ENCODE results near the gene DAD1. TPM values are rescaled to one million over a fixed set of nuclear protein-coding genes. Genes with fewer than 3 reads are reported as not detected.

The DAD1 gene
- total RNA-seq, 5 donors from 2014 or later (not counting 1 experiment from before 2014, with no cell fraction given) = 80.9 to 127 (median 113) TPM

- H3K27ac Mint-ChIP-seq = peak overlapping the region; percentile 99 to 100
- no peak for ATAC-seq (replicated peaks in 1 of 4)
- no peak for DNase-seq
- no peaks in the 10 kb centered on the region for H3K27me3 Mint-ChIP-seq
- H3K4me1 ChIP-seq (ENCODE audit: control insufficient read depth in 1 of 2, extremely low read depth in 1 of 2, insufficient read depth in 2 of 2, low read length in 2 of 2) = peaks cover 31 to 42% of the 10 kb centered on the region in 2 experiments
- no peaks in the 10 kb centered on the region for H3K27me3 ChIP-seq (replicated peaks in 1 of 2; ENCODE audit: control insufficient read depth in 2 of 2, extremely low read depth in 1 of 2, insufficient read depth in 2 of 2, low read length in 1 of 2)
- ChIA-PET CTCF (interaction anchor here in 1 of 2 donors (0.8 to 2.7 kb wide), 3 partner anchors 13 to 22 kb away, joined by 3 to 10 read pairs (median 3); no protein-coding TSS in a partner anchor), POLR2A (interaction anchor here (0.6 to 1.0 kb wide), 3 partner anchors 10 to 740 kb away, joined by 3 to 4 read pairs (median 3); no protein-coding TSS in a partner anchor)
- peak overlapping the region in 2 of 3 donors; percentile 34 to 93 for H3K4me3 Mint-ChIP-seq
- no peaks in the 10 kb centered on the region for H3K9me3 Mint-ChIP-seq
- WGBS (ENCODE audit: insufficient coverage) = 60% methylated on average over 1 of the region's 1 CpG
- H3K9me3 ChIP-seq = no peaks in the 10 kb centered on the region
- H3K27ac ChIP-seq (ENCODE audit: low read length) = peak overlapping the region; percentile 21
- peaks cover 23% of the 10 kb centered on the region for H3K36me3 Mint-ChIP-seq
- H3K4me3 ChIP-seq (ENCODE audit: control insufficient read depth in 1 of 2, extremely low read depth in 1 of 2, low read length in 1 of 2) = no peak overlapping the region
- H3K4me1 Mint-ChIP-seq = peaks cover 78 to 80% (median 79%) of the 10 kb centered on the region in 3 donors
- H3K36me3 ChIP-seq (ENCODE audit: control insufficient read depth in 2 of 2, extremely low read depth in 1 of 2, insufficient read depth in 1 of 2, low read length in 1 of 2) = peaks cover 0 to 9% of the 10 kb centered on the region in 2 donors
Measured at GRCh38 chr14:22583994-22584393, 5.0 kb downstream of the DAD1 start.

- no CpG with 5 or more reads among the region's 2 CpGs for WGBS (ENCODE audit: insufficient coverage)
- Mint-ChIP-seq H3K9me3 (no peaks in the 10 kb centered on the region), H3K36me3 (peaks cover 22% of the 10 kb centered on the region), H3K27ac (peak overlapping the region in 1 of 2 donors; percentile 77), H3K4me1 (peaks cover 77 to 81% (median 78%) of the 10 kb centered on the region in 3 donors), H3K27me3 (no peaks in the 10 kb centered on the region), H3K4me3 (no peak overlapping the region)
- DNase-seq (no peak), ATAC-seq (replicated peaks in 1 of 4) (no peak)
- POLR2A ChIA-PET = no interaction called here
- no peaks in the 10 kb centered on the region for H3K27me3 ChIP-seq (replicated peaks in 1 of 2; ENCODE audit: control insufficient read depth in 2 of 2, extremely low read depth in 1 of 2, insufficient read depth in 2 of 2, low read length in 1 of 2)
- CTCF ChIA-PET = interaction anchor here in 1 of 2 donors (1.6 kb wide), 1 partner anchor 10 kb away, joined by 4 read pairs; no protein-coding TSS in a partner anchor
- H3K27ac ChIP-seq (ENCODE audit: low read length) = no peak overlapping the region
- H3K4me1 ChIP-seq (ENCODE audit: control insufficient read depth in 1 of 2, extremely low read depth in 1 of 2, insufficient read depth in 2 of 2, low read length in 2 of 2) = peaks cover 11 to 30% of the 10 kb centered on the region in 2 experiments
- no peaks in the 10 kb centered on the region for H3K9me3 ChIP-seq
- H3K4me3 ChIP-seq (ENCODE audit: control insufficient read depth in 1 of 2, extremely low read depth in 1 of 2, low read length in 1 of 2) = no peak overlapping the region
- peaks cover 0 to 9% of the 10 kb centered on the region in 2 donors for H3K36me3 ChIP-seq (ENCODE audit: control insufficient read depth in 2 of 2, extremely low read depth in 1 of 2, insufficient read depth in 1 of 2, low read length in 1 of 2)
Measured at GRCh38 chr14:22580625-22581024, 8.4 kb downstream of the DAD1 start.

GRCh38 chr14:22579881-22580280, 9.1 kb downstream of the DAD1 start:
- Mint-ChIP-seq H3K4me3 (peak overlapping the region in 1 of 3 donors; percentile 34), H3K4me1 (peaks cover 69 to 74% (median 71%) of the 10 kb centered on the region in 3 donors)

GRCh38 chr14:22579236-22579635, 9.8 kb downstream of the DAD1 start:
- no peak for ATAC-seq (replicated peaks in 1 of 4)
- no peak for DNase-seq
- H3K27ac ChIP-seq (ENCODE audit: low read length) = no peak overlapping the region
- no peaks in the 10 kb centered on the region for H3K9me3 ChIP-seq
- ChIA-PET CTCF (interaction anchor here (0.6 to 1.3 kb wide), 3 partner anchors 10 to 1025 kb away, joined by 3 to 7 read pairs (median 7); no protein-coding TSS in a partner anchor), POLR2A (interaction anchor here in 1 of 2 donors (0.8 kb wide), 1 partner anchor 10 kb away, joined by 3 read pairs; no protein-coding TSS in a partner anchor)
- H3K4me3 ChIP-seq (ENCODE audit: control insufficient read depth in 1 of 2, extremely low read depth in 1 of 2, low read length in 1 of 2) = no peak overlapping the region
- H3K27me3 ChIP-seq (replicated peaks in 1 of 2; ENCODE audit: control insufficient read depth in 2 of 2, extremely low read depth in 1 of 2, insufficient read depth in 2 of 2, low read length in 1 of 2) = no peaks in the 10 kb centered on the region
- Mint-ChIP-seq H3K4me1 (peaks cover 63 to 71% (median 70%) of the 10 kb centered on the region in 3 donors), H3K27me3 (no peaks in the 10 kb centered on the region), H3K27ac (peak overlapping the region; percentile 79 to 86), H3K4me3 (peak overlapping the region in 1 of 3 donors; percentile 7), H3K9me3 (no peaks in the 10 kb centered on the region), H3K36me3 (peaks cover 25% of the 10 kb centered on the region)
- H3K4me1 ChIP-seq (ENCODE audit: control insufficient read depth in 1 of 2, extremely low read depth in 1 of 2, insufficient read depth in 2 of 2, low read length in 2 of 2) = peaks cover 8 to 28% of the 10 kb centered on the region in 2 experiments
- WGBS (ENCODE audit: insufficient coverage) = 100% methylated on average over 1 of the region's 2 CpGs
- H3K36me3 ChIP-seq (ENCODE audit: control insufficient read depth in 2 of 2, extremely low read depth in 1 of 2, insufficient read depth in 1 of 2, low read length in 1 of 2) = peaks cover 0 to 18% of the 10 kb centered on the region in 2 donors

More at GRCh38 chr14:22579881-22580280, 9.1 kb downstream of the DAD1 start:
- Histone ChIP-seq H3K36me3 (ENCODE audit: control insufficient read depth in 2 of 2, extremely low read depth in 1 of 2, insufficient read depth in 1 of 2, low read length in 1 of 2) (peaks cover 0 to 12% of the 10 kb centered on the region in 2 donors), H3K27me3 (replicated peaks in 1 of 2; ENCODE audit: control insufficient read depth in 2 of 2, extremely low read depth in 1 of 2, insufficient read depth in 2 of 2, low read length in 1 of 2) (no peaks in the 10 kb centered on the region), H3K4me3 (ENCODE audit: control insufficient read depth in 1 of 2, extremely low read depth in 1 of 2, low read length in 1 of 2) (no peak overlapping the region), H3K4me1 (ENCODE audit: control insufficient read depth in 1 of 2, extremely low read depth in 1 of 2, insufficient read depth in 2 of 2, low read length in 2 of 2) (peaks cover 11 to 29% of the 10 kb centered on the region in 2 experiments), H3K9me3 (no peaks in the 10 kb centered on the region), H3K27ac (ENCODE audit: low read length) (no peak overlapping the region)
- no peak for ATAC-seq (replicated peaks in 1 of 4)
- DNase-seq = no peak
- 100% methylated on average over 1 of the region's 3 CpGs for WGBS (ENCODE audit: insufficient coverage)
- POLR2A ChIA-PET = no interaction called here
- Mint-ChIP-seq H3K9me3 (no peaks in the 10 kb centered on the region), H3K36me3 (peaks cover 23% of the 10 kb centered on the region), H3K27ac (peak overlapping the region in 1 of 2 donors; percentile 28), H3K27me3 (no peaks in the 10 kb centered on the region)
- CTCF ChIA-PET = interaction anchor here in 1 of 2 donors (1.6 kb wide), 1 partner anchor 9 kb away, joined by 4 read pairs; no protein-coding TSS in a partner anchor

GRCh38 chr14:22577334-22577908, 11.6 kb downstream of the DAD1 start:
- Mint-ChIP-seq H3K36me3 (peaks cover 41% of the 10 kb centered on the region), H3K27me3 (no peaks in the 10 kb centered on the region), H3K4me3 (peak overlapping the region in 1 of 3 donors; percentile 46), H3K27ac (peak overlapping the region; percentile 1 to 9), H3K9me3 (no peaks in the 10 kb centered on the region), H3K4me1 (peaks cover 45 to 62% (median 60%) of the 10 kb centered on the region in 3 donors)
- peaks cover 3 to 14% of the 10 kb centered on the region in 2 experiments for H3K4me1 ChIP-seq (ENCODE audit: control insufficient read depth in 1 of 2, extremely low read depth in 1 of 2, insufficient read depth in 2 of 2, low read length in 2 of 2)
- POLR2A ChIA-PET = no interaction called here
- H3K36me3 ChIP-seq (ENCODE audit: control insufficient read depth in 2 of 2, extremely low read depth in 1 of 2, insufficient read depth in 1 of 2, low read length in 1 of 2) = peaks cover 3 to 34% of the 10 kb centered on the region in 2 donors
- DNase-seq (no peak), ATAC-seq (replicated peaks in 1 of 4) (no peak)
- CTCF ChIA-PET = no interaction called here
- H3K9me3 ChIP-seq = no peaks in the 10 kb centered on the region
- H3K27me3 ChIP-seq (replicated peaks in 1 of 2; ENCODE audit: control insufficient read depth in 2 of 2, extremely low read depth in 1 of 2, insufficient read depth in 2 of 2, low read length in 1 of 2) = no peaks in the 10 kb centered on the region
- H3K27ac ChIP-seq (ENCODE audit: low read length) = no peak overlapping the region
- H3K4me3 ChIP-seq (ENCODE audit: control insufficient read depth in 1 of 2, extremely low read depth in 1 of 2, low read length in 1 of 2) = no peak overlapping the region
- 93% methylated on average over 2 of the region's 6 CpGs for WGBS (ENCODE audit: insufficient coverage)

- ATAC-seq (replicated peaks in 1 of 4) = no peak
- POLR2A ChIA-PET = no interaction called here
- H3K4me3 Mint-ChIP-seq = no peak overlapping the region
Measured at GRCh38 chr14:22573804-22574203, 15.2 kb downstream of the DAD1 start.

More at GRCh38 chr14:22573804-22574203, 15.2 kb downstream of the DAD1 start:
- DNase-seq = no peak
- 88% methylated on average over 3 of the region's 3 CpGs for WGBS (ENCODE audit: insufficient coverage)
- Mint-ChIP-seq H3K4me1 (peaks cover 34 to 61% (median 60%) of the 10 kb centered on the region in 3 donors), H3K27me3 (no peaks in the 10 kb centered on the region), H3K36me3 (peaks cover 45% of the 10 kb centered on the region), H3K9me3 (no peaks in the 10 kb centered on the region), H3K27ac (no peak overlapping the region)
- no peaks in the 10 kb centered on the region for H3K27me3 ChIP-seq (replicated peaks in 1 of 2; ENCODE audit: control insufficient read depth in 2 of 2, extremely low read depth in 1 of 2, insufficient read depth in 2 of 2, low read length in 1 of 2)
- CTCF ChIA-PET = interaction anchor here in 1 of 2 donors (0.9 to 2.1 kb wide), 3 partner anchors 16 to 412 kb away, joined by 3 to 7 read pairs (median 3); partner anchors contain the start of gene DAD1
- peaks cover 16 to 17% of the 10 kb centered on the region in 2 experiments for H3K4me1 ChIP-seq (ENCODE audit: control insufficient read depth in 1 of 2, extremely low read depth in 1 of 2, insufficient read depth in 2 of 2, low read length in 2 of 2)
- H3K36me3 ChIP-seq (ENCODE audit: control insufficient read depth in 2 of 2, extremely low read depth in 1 of 2, insufficient read depth in 1 of 2, low read length in 1 of 2) = peaks cover 11 to 44% of the 10 kb centered on the region in 2 donors
- no peak overlapping the region for H3K4me3 ChIP-seq (ENCODE audit: control insufficient read depth in 1 of 2, extremely low read depth in 1 of 2, low read length in 1 of 2)
- H3K27ac ChIP-seq (ENCODE audit: low read length) = no peak overlapping the region
- H3K9me3 ChIP-seq = no peaks in the 10 kb centered on the region

Measured in T-cell (primary cell).